ENCODE data around the gene KCTD11.
"Not testable (repeated sequence)": the region's sequence is repeated elsewhere in the genome, so short reads cannot be mapped to it uniquely, and the experiment has no call there.

Gene KCTD11

DNA sequence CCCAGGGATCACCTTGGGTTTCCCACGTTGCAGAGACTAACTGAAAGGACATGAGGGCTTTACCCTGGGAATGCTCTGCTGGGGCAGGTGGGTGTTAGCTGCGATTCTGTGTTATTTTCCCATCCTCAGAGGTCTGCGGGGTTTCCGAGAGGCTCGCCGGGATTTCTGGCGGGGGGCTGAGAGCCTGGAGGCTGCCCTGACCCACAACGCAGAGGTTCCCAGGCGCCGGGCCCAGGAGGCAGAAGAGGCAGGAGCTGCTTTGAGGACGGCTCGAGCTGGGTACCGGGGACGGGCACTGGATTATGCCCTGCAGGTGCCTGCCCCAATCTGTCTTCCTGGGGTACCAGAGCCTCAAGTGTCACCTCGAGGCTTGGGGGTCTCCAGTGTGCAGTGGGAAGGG lies 8.7 kb upstream of the KCTD11 start:
- no peak for DNase-seq (ENCODE audit: low read depth in 2 of 2, low spot score in 1 of 2)

DNA sequence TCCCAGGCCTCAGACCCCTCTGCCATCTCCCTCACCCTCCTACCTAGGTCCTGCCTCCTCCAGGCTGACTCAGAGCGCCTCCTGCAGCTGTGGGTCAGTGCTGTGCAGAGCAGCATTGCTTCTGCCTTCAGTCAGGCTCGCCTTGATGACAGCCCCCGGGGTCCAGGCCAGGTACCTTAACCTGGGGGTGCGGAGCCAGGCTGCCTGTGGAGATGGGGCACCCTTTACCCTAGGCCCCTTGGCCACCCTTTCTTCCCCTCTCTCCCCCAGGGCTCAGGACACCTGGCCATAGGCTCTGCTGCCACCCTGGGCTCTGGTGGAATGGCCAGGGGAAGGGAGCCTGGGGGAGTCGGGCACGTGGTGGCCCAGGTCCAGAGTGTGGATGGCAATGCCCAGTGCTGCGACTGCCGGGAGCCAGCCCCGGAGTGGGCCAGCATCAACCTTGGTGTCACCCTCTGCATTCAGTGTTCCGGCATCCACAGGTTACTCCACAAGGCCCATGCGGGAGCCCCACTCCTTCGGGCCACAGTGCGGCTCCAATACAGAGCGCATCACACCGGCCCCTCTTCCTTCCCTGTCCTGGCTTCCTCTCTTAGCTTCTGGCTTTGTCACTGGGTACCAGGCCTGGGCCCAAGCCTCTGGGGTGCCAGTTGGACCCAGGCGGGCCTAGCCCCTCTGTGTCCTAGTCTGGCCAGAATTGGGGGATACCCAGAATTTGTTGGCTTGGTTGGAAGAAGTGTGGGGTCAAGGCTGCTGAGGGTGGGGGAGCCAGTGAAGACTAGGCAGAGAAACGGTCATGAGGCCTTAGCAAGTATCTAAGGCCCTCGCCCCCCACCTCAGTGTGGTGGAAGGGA lies 5.0 kb upstream of the KCTD11 start:
- DNase-seq (ENCODE audit: low read depth in 2 of 2, low spot score in 1 of 2): no peak

DNA sequence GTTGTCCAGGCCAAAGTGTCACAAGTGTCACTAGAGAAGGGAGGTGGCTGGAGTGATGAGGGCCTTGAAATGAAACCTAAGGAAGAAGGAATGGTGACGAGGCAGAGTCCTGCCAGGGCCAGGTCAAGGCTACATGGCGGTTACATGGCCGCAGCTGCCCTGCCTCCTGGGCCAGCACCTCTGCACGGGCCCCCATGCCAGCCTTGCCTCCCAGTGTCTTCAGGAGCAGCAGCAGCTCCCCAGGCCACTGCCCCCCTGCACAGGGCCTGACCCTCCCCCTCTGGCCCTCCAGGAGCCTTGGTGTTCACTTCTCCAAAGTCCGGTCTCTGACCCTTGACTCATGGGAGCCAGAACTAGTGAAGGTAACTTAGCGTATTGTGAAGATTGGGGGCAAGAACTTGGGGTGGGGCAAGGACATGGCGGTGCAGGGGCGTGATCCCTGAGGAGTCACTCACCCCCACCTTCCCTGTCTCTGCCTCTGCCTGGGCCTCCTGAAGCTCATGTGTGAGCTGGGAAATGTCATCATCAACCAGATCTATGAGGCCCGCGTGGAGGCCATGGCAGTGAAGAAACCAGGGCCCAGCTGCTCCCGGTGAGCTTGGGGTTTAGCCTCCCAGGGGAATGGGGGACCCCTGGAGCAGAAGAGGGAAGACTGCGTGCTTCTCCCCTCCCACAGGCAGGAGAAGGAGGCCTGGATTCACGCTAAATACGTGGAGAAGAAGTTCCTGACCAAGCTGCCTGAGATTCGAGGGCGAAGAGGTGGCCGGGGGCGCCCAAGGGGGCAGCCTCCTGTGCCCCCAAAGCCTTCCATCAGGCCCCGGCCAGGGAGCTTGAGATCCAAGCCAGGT lies 4.1 kb upstream of the KCTD11 start:
- no peak for DNase-seq (ENCODE audit: low read depth in 2 of 2, low spot score in 1 of 2)

DNA sequence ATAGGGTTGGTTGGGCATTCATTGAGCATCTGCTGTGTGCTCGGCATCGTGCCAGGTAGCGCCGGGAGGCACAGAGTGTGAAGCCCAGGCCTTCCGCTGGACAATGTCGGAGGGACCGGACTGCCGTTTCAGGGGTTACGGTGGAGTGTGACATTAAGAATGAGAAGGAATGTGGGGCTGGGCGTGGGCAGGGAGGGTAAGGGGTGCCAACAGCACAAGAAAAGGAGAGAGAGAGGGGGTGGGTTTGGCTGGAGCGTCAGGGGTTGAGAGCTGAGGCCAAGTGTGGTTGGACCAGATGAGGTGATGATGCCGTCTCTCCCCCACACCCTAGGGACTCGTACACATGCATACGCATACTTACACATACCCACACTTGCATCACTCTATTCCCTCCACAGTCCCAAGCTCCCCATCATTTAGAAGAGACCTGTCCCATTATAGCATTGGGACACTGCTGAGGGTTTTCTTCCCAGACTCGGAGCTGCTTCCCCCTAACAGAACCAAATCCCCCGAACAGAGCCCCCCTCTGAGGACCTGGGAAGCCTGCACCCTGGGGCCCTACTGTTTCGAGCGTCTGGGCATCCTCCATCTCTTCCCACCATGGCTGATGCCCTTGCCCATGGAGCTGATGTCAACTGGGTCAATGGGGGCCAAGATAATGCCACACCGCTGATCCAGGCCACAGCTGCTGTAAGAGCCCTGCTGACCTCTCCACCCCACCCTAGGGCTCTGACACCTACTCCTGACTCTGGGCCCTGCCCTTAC lies 3.3 kb upstream of the KCTD11 start:
- no peak for DNase-seq (ENCODE audit: low read depth in 2 of 2, low spot score in 1 of 2)

DNA sequence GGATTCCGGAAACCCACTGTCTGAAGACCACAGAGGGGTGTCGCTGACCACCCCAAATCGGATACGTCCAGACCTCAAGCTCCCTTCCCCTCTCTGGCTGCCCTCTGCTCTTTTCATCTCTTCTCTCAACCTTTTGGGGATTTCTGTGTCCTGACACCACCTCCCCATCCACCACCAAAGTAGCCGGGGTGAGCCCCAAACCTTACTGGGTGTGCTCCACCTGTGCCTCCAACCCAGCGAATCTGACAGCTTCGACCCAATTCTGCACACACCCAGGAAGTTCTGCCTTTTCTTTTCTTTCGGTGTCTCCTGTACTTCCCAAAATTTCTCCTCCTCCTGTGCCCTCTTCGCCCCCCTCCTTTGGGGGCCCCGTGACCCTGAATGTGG lies 534 bp downstream of the KCTD11 start:
- no peak for DNase-seq (ENCODE audit: low read depth in 2 of 2, low spot score in 1 of 2)

DNA sequence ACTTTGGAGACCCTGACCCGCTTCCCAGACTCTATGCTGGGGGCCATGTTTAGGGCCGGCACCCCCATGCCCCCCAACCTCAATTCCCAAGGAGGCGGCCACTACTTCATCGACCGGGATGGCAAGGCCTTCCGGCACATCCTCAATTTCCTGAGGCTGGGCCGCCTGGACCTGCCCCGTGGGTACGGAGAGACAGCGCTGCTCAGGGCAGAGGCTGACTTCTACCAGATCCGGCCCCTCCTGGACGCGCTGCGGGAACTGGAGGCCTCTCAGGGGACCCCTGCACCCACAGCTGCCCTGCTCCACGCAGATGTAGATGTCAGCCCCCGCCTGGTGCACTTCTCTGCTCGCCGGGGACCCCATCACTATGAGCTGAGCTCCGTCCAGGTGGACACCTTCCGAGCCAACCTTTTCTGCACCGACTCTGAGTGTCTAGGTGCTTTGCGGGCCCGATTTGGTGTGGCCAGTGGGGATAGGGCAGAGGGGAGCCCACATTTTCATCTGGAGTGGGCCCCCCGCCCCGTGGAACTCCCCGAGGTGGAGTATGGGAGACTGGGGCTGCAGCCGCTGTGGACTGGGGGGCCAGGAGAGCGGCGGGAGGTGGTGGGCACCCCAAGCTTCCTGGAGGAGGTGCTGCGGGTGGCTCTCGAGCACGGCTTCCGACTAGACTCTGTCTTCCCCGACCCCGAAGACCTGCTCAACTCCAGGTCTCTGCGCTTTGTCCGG lies 1.1 kb downstream of the KCTD11 start:
- DNase-seq (ENCODE audit: low read depth in 2 of 2, low spot score in 1 of 2): no peak

DNA sequence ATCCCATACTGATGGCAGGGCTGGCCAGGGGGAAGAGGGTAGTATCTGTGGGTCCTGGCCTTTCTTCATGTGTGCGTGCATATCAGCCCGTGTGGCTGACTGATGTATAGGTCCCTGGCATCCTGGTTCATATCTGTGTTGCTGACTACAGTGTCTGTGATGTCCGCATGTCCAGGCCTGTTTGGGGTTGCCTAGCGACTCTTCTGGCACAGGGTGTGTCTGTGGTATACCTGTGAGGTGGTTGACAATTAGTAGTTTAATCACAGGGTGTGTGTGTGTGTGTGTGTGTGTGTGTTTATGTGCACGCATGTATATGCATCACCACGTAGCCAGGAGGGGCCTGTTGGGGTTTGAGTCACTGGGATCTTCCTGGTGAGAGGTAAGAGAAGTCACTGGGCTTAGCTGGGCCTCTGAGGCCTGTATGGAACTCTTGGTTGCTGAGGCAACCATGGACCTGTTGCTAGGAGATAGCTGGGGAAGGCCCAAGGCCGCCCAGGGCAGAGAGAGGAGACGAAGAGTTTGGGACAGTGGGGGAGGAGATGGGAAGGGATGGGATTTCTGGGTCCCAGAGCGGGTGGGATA lies 2.4 kb downstream of the KCTD11 start:
- DNase-seq (ENCODE audit: low read depth in 2 of 2, low spot score in 1 of 2): no peak

DNA sequence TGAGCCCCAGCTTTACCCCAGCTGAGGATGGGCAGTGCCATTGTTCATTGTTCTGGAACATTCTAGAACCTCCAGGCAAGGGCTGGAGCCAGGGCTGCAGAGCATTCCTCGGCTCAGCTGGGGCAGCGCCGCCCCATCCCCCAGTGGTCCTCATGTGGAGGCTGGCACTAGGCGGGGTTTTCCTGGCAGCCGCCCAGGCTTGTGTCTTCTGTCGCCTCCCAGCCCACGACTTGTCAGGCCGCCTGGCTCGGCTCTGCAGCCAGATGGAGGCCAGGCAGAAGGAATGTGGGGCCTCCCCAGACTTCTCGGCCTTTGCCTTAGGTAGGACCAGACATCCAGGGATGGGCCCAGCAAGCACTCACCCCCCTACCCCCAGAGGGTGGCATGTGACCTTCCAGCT lies 3.1 kb downstream of the KCTD11 start, which contains the start of gene TMEM95:
Gene TMEM95 (plus strand): TSS at position 104 of the 400 bp plus-strand sequence. CDS start 49 bp downstream, at position 153.
- no peak for DNase-seq (ENCODE audit: low read depth in 2 of 2, low spot score in 1 of 2)

DNA sequence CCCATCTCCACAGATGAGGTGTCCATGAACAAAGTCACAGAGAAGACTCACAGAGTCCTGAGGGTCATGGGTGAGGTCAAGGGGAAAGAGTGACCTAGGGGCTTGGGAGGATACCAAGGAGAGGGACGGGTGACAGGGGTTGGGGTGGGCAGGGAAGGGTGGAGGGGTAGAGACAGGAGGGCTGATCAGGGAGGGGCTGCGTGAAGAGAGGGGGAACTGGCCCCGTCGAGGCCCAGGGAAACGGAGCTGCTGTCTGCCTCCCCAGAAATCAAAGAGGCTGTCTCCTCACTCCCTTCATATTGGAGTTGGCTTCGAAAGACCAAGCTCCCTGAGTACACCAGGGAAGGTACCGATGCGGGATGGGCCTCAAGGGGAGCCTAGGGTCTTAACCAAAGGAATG lies 3.6 kb downstream of the KCTD11 start:
- no peak for DNase-seq (ENCODE audit: low read depth in 2 of 2, low spot score in 1 of 2)

DNA sequence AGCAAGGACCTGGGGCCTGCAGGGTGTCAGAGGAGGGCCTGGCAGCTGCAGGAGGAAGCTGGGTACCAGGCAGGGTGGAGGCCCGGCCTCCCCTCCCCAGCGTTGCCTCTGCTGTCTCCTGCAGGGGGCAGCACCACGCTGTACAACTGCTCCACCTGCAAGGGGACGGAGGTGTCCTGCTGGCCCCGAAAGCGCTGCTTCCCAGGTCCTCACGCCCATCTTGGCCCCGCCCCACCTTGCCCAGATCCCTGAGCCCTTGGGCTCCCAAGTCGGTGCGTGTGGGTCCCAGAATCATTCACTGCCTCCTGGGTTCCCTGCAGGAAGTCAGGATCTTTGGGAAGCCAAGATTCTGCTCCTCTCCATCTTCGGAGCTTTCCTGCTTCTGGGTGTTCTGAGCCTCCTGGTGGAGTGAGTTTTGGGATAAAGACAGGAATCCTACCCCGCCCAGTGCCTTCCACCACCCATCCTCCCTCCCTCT lies 4.1 kb downstream of the KCTD11 start:
- peak; percentile 63 to 71 for DNase-seq (ENCODE audit: low read depth in 2 of 2, low spot score in 1 of 2)

DNA sequence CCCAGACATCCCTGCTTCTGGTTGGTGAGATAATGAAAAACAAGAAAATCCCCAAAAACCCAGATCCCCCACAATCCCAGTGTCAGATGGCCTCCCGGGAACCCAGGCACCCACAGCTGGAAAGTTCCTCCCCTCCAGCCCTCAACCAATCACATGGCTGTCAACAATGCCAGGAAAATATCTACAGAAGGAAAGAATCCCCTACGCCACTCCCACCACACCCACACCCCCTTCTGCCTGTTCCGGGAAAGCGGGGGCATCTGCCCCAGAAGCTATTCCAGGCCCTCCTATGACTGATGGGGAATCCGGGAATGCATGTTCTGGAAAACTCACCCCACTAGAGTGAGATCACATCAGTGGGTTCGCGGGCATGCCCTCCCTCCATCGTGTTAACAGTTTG lies 4.8 kb downstream of the KCTD11 start:
- DNase-seq (ENCODE audit: low read depth in 2 of 2, low spot score in 1 of 2): no peak

DNA sequence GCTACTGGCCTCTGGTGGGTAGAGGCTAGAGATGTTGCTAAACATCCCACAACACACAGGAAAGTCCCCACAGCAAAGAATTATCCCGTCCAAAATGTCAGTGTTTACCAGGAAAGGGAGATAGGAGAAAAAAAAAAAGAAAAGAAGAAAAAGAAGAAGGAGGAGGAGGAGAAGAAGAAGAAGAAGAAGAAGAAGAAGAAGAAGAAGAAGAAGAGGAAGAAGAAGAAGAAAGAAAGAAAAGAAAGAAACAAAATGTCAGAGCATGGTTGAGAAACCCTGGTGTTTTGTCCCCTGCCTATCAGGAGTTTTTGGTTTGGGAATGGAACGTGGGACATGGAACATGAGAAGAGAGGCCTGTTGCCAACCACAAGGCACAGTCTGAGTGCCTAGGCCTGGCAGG lies 5.4 kb downstream of the KCTD11 start:
- DNase-seq (ENCODE audit: low read depth in 2 of 2, low spot score in 1 of 2): no peak

DNA sequence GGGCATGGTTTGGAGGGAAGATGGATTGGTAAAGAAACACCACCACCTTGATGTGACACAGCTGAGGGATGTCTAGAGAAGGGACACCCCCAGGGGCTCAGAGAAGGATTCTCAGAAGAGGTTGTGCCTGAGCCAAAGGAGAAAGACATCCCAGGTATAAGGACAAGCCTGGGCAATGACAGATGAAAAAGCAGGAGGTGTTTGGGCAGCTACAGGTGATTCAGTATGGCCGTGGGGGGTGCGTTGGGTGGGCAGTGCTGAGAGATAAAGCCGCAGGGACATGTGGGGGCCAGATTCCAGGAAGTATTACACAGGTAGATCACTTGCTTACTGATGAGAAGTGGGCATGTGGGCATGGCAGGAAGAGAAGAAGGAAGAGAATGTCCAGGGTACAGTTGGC lies 9.9 kb downstream of the KCTD11 start:
- DNase-seq (ENCODE audit: low read depth in 2 of 2, low spot score in 1 of 2): no peak

DNA sequence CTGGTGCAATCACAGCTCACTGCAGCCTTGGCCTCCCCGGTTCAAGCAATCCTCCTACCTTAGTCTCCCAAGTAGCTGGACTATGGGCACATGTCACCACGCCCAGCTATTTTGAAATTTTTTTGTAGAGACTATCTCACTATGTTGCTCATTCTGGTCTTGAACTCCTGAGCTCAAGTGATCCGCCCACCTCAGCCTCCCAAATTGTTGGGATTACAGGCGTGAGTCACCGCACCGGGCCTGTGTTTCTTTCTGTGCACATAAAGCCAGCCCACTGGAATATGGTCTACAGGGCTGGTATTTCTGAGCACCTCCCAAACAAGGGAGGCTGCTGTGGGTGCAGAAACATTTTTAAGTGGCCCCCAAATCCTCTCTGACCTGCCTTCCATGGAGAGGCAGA lies 11.3 kb downstream of the KCTD11 start:
- DNase-seq (ENCODE audit: low read depth in 2 of 2, low spot score in 1 of 2): no peak

DNA sequence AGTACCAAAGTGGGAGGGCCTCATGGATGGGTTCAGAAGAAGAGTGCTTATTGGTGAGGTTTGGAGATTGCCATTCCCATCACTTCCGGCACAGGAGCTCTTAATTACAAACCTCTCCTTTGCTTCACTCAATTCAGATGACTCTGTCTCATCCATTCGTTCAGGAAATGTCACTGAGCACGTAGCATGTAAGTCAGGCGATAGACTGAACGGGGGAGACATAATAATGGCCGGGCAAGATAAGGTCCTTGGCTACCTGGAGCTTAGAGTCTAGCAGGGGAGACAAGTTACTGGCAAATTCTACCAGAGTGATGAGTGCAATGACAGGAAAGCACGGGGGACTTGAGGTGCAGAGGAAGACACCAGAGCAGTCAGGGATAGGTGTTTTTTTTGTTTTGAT lies 14.0 kb downstream of the KCTD11 start:
- not testable (repeated sequence) for DNase-seq (ENCODE audit: low read depth in 2 of 2, low spot score in 1 of 2)

DNA sequence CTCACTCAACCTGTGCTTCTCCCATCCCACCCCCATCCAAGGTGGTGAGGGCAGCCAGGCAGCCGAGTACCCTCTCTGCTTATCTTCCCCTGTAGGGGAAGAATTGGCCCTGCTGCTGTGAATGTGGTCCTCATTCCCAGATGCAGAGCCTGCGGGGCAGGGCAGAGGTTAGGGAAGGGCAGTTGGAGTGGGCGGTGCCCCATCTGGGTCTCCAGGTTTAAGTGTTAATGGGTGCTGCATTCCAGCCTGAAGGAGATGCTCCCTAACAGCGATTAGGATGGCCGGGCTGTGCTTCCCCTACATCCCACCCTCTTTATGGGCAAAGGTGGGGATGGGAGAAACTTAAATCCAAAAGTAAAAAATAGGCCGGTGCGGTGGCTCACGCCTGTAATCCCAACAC lies 15.1 kb downstream of the KCTD11 start:
- DNase-seq (ENCODE audit: low read depth in 2 of 2, low spot score in 1 of 2): no peak

DNA sequence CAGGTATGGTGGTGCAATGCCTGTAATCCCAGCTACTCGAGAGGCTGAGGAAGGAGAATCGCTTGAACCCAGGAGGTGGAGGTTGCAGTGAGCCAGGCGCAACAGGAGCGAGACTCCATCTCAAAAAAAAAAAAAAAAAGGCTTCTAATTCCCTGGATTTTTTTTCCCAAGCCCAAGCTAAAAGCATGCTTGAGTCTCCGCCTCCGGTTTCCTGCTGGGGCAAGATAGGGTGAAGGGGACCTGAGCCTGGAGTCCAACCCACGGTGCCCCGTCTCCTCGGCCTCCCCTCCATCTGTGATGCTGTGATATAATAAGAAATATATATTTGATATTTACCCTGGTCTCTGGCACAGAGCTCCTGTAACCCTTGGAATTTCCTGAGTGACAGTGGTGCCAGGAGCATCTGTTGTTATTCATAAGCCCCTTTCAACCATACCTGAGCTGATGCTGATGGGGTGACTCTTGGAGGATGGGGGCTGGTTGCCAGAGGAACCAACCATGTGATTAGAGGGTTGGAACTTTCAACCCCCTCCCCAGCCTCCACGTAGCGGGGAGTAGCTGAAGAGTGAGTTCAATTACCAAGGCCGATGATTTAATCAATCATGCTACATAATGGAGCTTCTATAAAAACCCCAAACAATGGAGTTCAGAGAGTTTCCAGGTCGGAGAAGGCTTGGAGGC lies 16.1 kb downstream of the KCTD11 start:
- no peak for DNase-seq (ENCODE audit: low read depth in 2 of 2, low spot score in 1 of 2)

DNA sequence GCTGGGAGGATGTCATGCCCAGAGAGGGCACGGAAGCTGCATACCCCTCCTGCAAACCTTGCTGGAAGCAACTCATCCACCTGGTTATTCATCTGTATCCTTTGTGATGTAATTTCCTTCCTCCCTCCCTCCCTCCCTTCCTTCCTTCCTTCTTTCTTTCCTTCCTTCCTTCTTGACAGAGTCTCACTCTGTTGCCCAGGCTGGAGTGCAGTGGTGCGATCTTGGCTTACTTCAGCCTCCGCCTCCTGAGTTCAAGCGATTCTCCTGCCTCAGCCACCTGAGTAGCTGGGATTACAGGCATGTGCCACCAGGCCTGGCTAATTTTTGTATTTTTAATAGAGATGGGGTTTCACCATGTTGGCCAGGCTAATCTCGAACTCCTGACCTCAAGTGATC lies 16.6 kb downstream of the KCTD11 start:
- DNase-seq (ENCODE audit: low read depth in 2 of 2, low spot score in 1 of 2): not testable (repeated sequence)

DNA sequence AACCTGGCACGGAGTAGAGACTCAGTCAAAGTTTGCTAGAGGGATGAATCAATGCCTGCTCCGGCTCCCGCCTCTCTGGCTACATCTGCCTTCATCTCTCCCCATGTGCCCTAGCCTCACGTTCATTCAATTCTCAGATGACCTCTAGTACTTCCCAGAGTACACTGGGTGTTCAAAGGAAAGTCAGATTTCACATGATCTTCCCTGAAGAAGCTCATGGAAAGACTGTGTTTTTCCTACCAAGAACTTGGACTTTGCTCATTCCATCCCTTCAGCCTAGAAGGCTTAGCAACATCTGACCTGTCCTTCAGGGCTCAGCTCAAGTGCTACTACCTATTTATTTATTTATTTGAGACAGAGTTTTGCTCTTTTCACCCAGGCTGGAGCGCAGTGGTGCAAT lies 17.9 kb downstream of the KCTD11 start:
- DNase-seq (ENCODE audit: low read depth in 2 of 2, low spot score in 1 of 2): no peak

DNA sequence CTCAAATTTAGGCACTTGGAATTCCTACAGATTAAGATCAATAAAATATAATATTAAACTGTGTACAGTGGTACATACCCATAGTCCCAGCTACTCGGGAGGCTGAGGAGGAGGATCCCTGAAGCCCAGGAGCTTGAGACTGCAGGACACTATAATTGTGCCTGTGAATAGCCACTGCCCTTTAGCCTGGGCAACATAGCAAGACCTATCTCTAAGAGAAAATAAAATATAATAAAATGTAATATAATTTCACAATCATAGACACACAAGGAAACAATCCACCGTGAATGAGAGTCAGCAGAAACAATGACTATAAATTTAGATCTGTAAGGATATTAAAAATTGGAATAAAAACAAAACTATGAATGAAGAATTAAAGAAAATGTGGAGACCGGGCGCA lies 18.9 kb downstream of the KCTD11 start:
- no peak for DNase-seq (ENCODE audit: low read depth in 2 of 2, low spot score in 1 of 2)

Data from stimulated activated CD8-positive, alpha-beta memory T cell treated with anti-CD3 and anti-CD28 coated beads, Interleukin-4, amount 100 ng/mL, for 4 hours (primary cell).